ENCODE data around the gene PGAP3. TPM values are rescaled to one million over a fixed set of nuclear protein-coding genes. Genes with fewer than 3 reads are reported as not detected.
"Not testable (repeated sequence)": the region's sequence is repeated elsewhere in the genome, so short reads cannot be mapped to it uniquely, and the experiment has no call there.

The PGAP3 gene
- total and polyA plus RNA-seq, 7 donors = 1.4 to 7.9 (median 4.5) TPM

DNA sequence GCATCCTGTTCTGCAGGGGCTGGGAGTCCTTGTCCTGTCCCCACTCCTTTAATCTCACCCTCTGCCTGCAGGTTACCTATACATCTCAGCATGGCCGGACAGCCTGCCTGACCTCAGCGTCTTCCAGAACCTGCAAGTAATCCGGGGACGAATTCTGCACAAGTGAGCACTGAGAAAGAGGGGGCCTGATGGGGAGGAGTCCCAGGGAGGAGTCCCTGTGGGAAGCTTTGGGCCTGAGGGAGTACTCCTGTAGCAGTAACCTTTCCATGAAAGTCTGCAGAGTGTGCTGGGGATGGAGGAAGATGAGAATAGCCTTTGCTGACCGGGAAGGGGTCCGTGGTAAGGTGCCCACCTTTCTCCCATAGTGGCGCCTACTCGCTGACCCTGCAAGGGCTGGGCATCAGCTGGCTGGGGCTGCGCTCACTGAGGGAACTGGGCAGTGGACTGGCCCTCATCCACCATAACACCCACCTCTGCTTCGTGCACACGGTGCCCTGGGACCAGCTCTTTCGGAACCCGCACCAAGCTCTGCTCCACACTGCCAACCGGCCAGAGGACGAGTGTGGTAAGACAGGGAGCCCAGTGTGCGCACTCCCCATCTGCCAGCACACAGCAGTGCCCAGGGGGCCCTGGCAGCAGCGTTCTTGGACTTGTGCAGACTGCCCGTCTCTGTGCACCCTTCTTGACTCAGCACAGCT is 27.7 kb upstream of the PGAP3 start:
- Histone ChIP-seq H3K36me3 (ENCODE audit: insufficient read depth in 1 of 2, low read depth in 1 of 2) (peaks cover 0 to 85% of the 10 kb centered on the region in 2 donors), H3K4me3 (no peak overlapping the region), H3K27ac (no peak overlapping the region), H3K9me3 (no peaks in the 10 kb centered on the region), H3K27me3 (ENCODE audit: insufficient read depth in 3 of 3, low read length in 2 of 3) (no peaks in the 10 kb centered on the region), H3K4me1 (peaks cover 8% of the 10 kb centered on the region)
- no peak for DNase-seq
- no peak for ATAC-seq
- intact Hi-C loops (cut with DNase I) = no loop called here
- no peak for TF ChIP-seq CTCF (IDR thresholded peaks at IDR 0.05)
- WGBS, 3 donors = 92 to 97% (median 95%) methylated on average over 18 of the region's 18 CpGs

DNA sequence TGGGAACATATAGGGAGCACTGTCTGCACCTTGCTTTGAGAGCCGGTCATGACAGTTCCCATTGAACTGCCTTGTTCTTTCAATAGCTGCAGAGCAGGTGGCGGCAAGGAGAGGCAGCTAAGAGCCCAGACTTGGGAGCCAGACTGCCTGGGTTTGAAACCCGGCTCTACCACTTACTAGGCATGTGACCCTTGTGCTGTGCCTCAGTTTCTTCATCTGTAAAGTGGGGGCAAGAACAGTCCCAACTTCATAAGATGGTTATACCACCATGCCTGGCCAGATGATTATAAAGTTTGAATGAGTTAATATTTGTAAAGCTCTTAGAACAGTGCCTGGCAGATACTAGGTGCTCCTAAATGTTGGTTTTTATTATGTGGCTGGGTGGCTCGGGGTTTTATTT is 26.4 kb upstream of the PGAP3 start:
- no peak for DNase-seq
- Histone ChIP-seq H3K27ac (no peak overlapping the region), H3K36me3 (ENCODE audit: insufficient read depth in 1 of 2, low read depth in 1 of 2) (peaks cover 0 to 85% of the 10 kb centered on the region in 2 donors), H3K27me3 (ENCODE audit: insufficient read depth in 3 of 3, low read length in 2 of 3) (no peaks in the 10 kb centered on the region), H3K4me3 (no peak overlapping the region), H3K9me3 (no peaks in the 10 kb centered on the region), H3K4me1 (peaks cover 8% of the 10 kb centered on the region)
- ATAC-seq = no peak
- no peak for TF ChIP-seq CTCF (IDR thresholded peaks at IDR 0.05)
- intact Hi-C loops (cut with DNase I) = no loop called here
- 92 to 95% (median 94%) methylated on average over 4 of the region's 4 CpGs for WGBS, 3 donors

DNA sequence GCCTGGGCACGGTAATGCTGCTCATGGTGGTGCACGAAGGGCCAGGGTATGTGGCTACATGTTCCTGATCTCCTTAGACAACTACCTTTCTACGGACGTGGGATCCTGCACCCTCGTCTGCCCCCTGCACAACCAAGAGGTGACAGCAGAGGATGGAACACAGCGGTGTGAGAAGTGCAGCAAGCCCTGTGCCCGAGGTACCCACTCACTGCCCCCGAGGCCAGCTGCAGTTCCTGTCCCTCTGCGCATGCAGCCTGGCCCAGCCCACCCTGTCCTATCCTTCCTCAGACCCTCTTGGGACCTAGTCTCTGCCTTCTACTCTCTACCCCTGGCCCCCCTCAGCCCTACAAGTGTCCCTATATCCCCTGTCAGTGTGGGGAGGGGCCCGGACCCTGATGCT is 24.0 kb upstream of the PGAP3 start:
- H3K4me3 ChIP-seq = no peak overlapping the region
- H3K27me3 ChIP-seq (ENCODE audit: insufficient read depth in 3 of 3, low read length in 2 of 3) = no peaks in the 10 kb centered on the region
- intact Hi-C loops (cut with DNase I) = no loop called here
- DNase-seq = peak in 1 of 2 donors; percentile 40
- no peak for ATAC-seq
- no peaks in the 10 kb centered on the region for H3K9me3 ChIP-seq
- peaks cover 0 to 95% of the 10 kb centered on the region in 2 donors for H3K36me3 ChIP-seq (ENCODE audit: insufficient read depth in 1 of 2, low read depth in 1 of 2)
- H3K27ac ChIP-seq = no peak overlapping the region
- no peak for TF ChIP-seq CTCF (IDR thresholded peaks at IDR 0.05)
- peaks cover 8% of the 10 kb centered on the region for H3K4me1 ChIP-seq
- WGBS, 3 donors = 90 to 93% (median 93%) methylated on average over 10 of the region's 10 CpGs

DNA sequence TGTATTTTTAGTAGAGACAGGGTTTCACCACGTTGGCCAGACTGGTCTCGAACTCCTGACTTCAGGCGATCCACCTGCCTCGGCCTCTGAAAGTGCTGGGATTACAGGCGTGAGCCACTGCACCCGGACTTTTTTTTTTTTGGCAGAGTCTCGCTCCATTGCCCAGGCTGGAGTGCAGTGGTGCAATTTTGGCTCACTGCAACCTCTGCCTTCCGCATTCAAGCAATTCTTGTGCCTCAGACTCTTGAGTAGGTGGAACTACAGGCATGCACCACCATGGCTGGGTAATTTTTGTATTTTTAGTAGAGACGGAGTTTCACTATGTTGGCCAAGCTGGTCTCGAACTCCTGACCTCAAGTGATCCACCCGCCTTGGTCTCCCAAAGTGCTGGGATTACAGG is 23.2 kb upstream of the PGAP3 start:
- H3K9me3 ChIP-seq; ATAC-seq; H3K27me3 ChIP-seq (ENCODE audit: insufficient read depth in 3 of 3, low read length in 2 of 3); H3K4me1 ChIP-seq; intact Hi-C loops (cut with DNase I); H3K27ac ChIP-seq; H3K4me3 ChIP-seq: not testable (repeated sequence)
- DNase-seq = peak in 1 of 2 donors; percentile 9
- peaks cover 0 to 92% of the 10 kb centered on the region in 2 donors for H3K36me3 ChIP-seq (ENCODE audit: insufficient read depth in 1 of 2, low read depth in 1 of 2)
- 84 to 90% (median 86%) methylated on average over 11 of the region's 11 CpGs for WGBS, 3 donors

DNA sequence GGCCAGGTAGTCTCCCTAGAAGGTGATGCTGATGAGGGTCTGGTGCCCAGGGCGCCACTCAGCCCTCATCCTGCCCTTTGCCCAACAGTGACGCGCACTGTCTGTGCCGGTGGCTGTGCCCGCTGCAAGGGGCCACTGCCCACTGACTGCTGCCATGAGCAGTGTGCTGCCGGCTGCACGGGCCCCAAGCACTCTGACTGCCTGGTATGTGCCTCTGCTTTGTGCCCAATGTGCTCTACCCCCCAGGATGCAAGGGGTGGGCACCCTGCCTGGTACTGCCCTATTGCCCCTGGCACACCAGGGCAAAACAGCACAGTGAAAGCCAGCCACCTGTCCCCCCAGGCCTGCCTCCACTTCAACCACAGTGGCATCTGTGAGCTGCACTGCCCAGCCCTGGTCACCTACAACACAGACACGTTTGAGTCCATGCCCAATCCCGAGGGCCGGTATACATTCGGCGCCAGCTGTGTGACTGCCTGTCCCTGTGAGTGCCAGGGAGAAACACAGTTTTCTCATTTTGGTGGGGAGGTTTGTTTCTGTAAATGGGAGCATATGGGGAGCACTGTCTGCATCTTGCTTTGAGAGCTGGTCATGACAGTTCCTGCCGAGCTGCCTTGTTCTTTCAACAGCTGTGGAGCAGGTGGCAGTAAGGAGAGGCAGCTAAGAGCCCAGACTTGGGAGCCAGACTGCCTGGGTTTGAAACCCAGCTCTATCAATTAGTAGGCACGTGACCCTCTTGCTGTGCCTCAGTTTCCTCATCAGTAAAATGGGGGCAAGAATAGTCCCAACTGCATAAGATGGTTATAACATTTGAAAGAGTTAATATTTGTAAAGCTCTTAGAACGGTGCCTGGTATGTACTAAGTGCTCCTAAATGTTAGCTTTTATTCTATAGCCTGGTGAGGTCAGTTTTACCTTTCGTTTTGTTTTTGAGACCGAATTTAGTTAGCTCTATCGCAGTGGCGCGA is 22.4 kb upstream of the PGAP3 start:
- WGBS, 3 donors = 85 to 86% (median 85%) methylated on average over 20 of the region's 20 CpGs
- ATAC-seq (no peak), DNase-seq (peak in 1 of 2 donors; percentile 49)
- Histone ChIP-seq H3K36me3 (ENCODE audit: insufficient read depth in 1 of 2, low read depth in 1 of 2) (peaks cover 0 to 85% of the 10 kb centered on the region in 2 donors), H3K4me1 (peaks cover 8% of the 10 kb centered on the region), H3K27me3 (ENCODE audit: insufficient read depth in 3 of 3, low read length in 2 of 3) (no peaks in the 10 kb centered on the region), H3K27ac (no peak overlapping the region), H3K4me3 (no peak overlapping the region), H3K9me3 (no peaks in the 10 kb centered on the region)
- no peak for TF ChIP-seq CTCF (IDR thresholded peaks at IDR 0.05)
- intact Hi-C loops (cut with DNase I) = loop anchor here in 1 of 2 donors (1.0 kb wide), 1 partner anchor 59 kb away; no protein-coding TSS in a partner anchor

Data from psoas muscle (tissue), 8 donors.